K562 (cell line): ENCODE results near the gene HIVEP3. TPM values are rescaled to one million over a fixed set of nuclear protein-coding genes. Genes with fewer than 3 reads are reported as not detected.

Experiments used
- ATAC-seq: fragments of 200-7000 bp; cut with Tn5 transposase; 3 replicates; pipeline ENCODE4 v1.9.1; 2020; ENCODE audit warnings: moderate library complexity
- BruUV-seq: library from RNA; stranded (reverse); fragments of 400-500 nt; replicated peaks from 2 replicates; lab custom pipeline; 2021; lab: Mats Ljungman, UMichigan
- CTCF ChIA-PET: fragments of 300-600 bp; formaldehyde crosslinking; extraction: SDS; loops from one replicate; lab custom pipeline; 2021; ENCODE audit warnings: low intra/inter-chr PET ratio; lab: Yijun Ruan, JAX
- POLR2A ChIA-PET: fragments of 300-600, 350-650 bp; sonication (Branson Sonifier 250); formaldehyde crosslinking; extraction: SDS; loops from one replicate; lab custom pipeline; 2021; ENCODE audit warnings: antibody characterized with exemption, inconsistent platforms; lab: Yijun Ruan, JAX
- DNase-seq, 4 experiments: peaks; one replicate each; pipeline versions ENCODE4 v3.0.0 to v3.0.0-alpha.2; 2011 to 2018; ENCODE audit warnings: low spot score in 3 of 4, mixed read lengths in 3 of 4; ENCODE audit errors: extremely low read depth in 1 of 4
- FAIRE-seq: peaks from 2 replicates; lab custom pipeline; 2011; peaks lifted over from hg19 to GRCh38; lab: Jason Lieb, UNC
- H2AFZ ChIP-seq: 2 replicates; pipeline ENCODE4 v1.6.0; 2011; ENCODE audit warnings: low read depth, low read length, control low read depth, inconsistent platforms
- H3K27ac ChIP-seq: fragments of 200-600 bp; 3 replicates; pipeline ENCODE4 v1.8.0; 2011; ENCODE audit warnings: low read depth, mild to moderate bottlenecking, control low read depth, inconsistent platforms, low read length, moderate library complexity, mixed read lengths; ENCODE audit errors: extremely low read depth
- H3K27me3 ChIP-seq, 2 experiments: fragments of 300-600 bp in 1 of 2; 2 replicates in 1 of 2; 3 replicates in 1 of 2; pipeline versions ENCODE4 v1.6.0 to v1.8.0; 2011; ENCODE audit warnings: inconsistent platforms in 2 of 2, low read length in 2 of 2, mild to moderate bottlenecking in 1 of 2, mixed read lengths in 1 of 2, moderate library complexity in 1 of 2; ENCODE audit not compliant: control insufficient read depth in 2 of 2, insufficient read depth in 2 of 2
- H3K36me3 ChIP-seq: fragments of 300-600 bp; 3 replicates; pipeline ENCODE4 v1.8.0; 2011; ENCODE audit warnings: mild to moderate bottlenecking, low read length, inconsistent platforms; ENCODE audit not compliant: control insufficient read depth, insufficient read depth
- H3K4me1 ChIP-seq, 2 experiments: fragments of 200-600 bp in 1 of 2; replicated peaks in 1 of 2; 2 replicates in 1 of 2; 3 replicates in 1 of 2; pipeline versions ENCODE4 v1.5.1 to v1.8.0; 2011; ENCODE audit warnings: inconsistent platforms in 2 of 2, low read length in 2 of 2, mild to moderate bottlenecking in 1 of 2, mixed read lengths in 1 of 2, moderate library complexity in 1 of 2; ENCODE audit not compliant: control insufficient read depth in 2 of 2, insufficient read depth in 2 of 2
- H3K4me2 ChIP-seq: 2 replicates; pipeline ENCODE4 v1.6.1; 2011; ENCODE audit warnings: low read length, control low read depth, inconsistent platforms, mixed read lengths; ENCODE audit not compliant: insufficient read depth
- H3K4me3 ChIP-seq: fragments of 200-600 bp; sonication (generic), shearing (Covaris generic); 2 replicates; pipeline ENCODE4 v1.5.1; 2016; ENCODE audit warnings: control low read depth, inconsistent platforms
- H3K79me2 ChIP-seq: fragments of 200-600 bp; 3 replicates; pipeline ENCODE4 v1.8.0; 2011; ENCODE audit warnings: low read length, inconsistent platforms; ENCODE audit not compliant: control insufficient read depth, insufficient read depth
- H3K9ac ChIP-seq, 2 experiments: 2 replicates each; pipeline versions ENCODE4 v1.6.0 to v1.6.1; 2011; ENCODE audit warnings: low read depth in 2 of 2, low read length in 2 of 2, control low read depth in 1 of 2, inconsistent platforms in 1 of 2, mild to moderate bottlenecking in 1 of 2, mixed read lengths in 1 of 2; ENCODE audit not compliant: insufficient read depth in 1 of 2
- H3K9me1 ChIP-seq: one replicate; pipeline ENCODE4 v1.6.0; 2011; ENCODE audit warnings: inconsistent platforms, mild to moderate bottlenecking, low read length, moderate library complexity; ENCODE audit not compliant: control insufficient read depth, insufficient read depth
- H3K9me3 ChIP-seq: replicated peaks from 2 replicates; pipeline ENCODE4 v1.5.1; 2011; ENCODE audit warnings: low read depth, low read length, inconsistent platforms; ENCODE audit not compliant: control insufficient read depth, insufficient read depth
- H4K20me1 ChIP-seq: replicated peaks from 2 replicates; pipeline ENCODE4 v1.6.1; 2011; ENCODE audit warnings: low read length, inconsistent platforms, mixed read lengths; ENCODE audit not compliant: control insufficient read depth, insufficient read depth
- E2F6 ChIP-seq, 2 experiments: IDR thresholded peaks; 2 replicates each; pipeline ENCODE4 v1.6.1; 2011; ENCODE audit warnings: borderline replicate concordance in 1 of 2, control low read depth in 1 of 2, low read depth in 1 of 2, low read length in 1 of 2, mild to moderate bottlenecking in 1 of 2, mixed read lengths in 1 of 2, moderate library complexity in 1 of 2; ENCODE audit not compliant: insufficient read depth in 1 of 2, insufficient read length in 1 of 2, poor library complexity in 1 of 2, severe bottlenecking in 1 of 2; ENCODE audit errors: extremely low read depth in 1 of 2
- ERF ChIP-seq: fragments of 450-650 bp; formaldehyde crosslinking; IDR thresholded peaks from 2 replicates; pipeline ENCODE4 v1.4.0; 2020; ENCODE audit warnings: mild to moderate bottlenecking, mixed read lengths
- HOXB6 ChIP-seq: fragments of 250-450 bp; sonication (Bioruptor Pico); IDR thresholded peaks from 2 replicates; pipeline ENCODE4 v1.5.1; 2022; ENCODE audit warnings: mild to moderate bottlenecking, borderline replicate concordance
- KLF10 ChIP-seq: fragments of 250-450 bp; sonication (Bioruptor Pico); IDR thresholded peaks from 2 replicates; pipeline ENCODE4 v1.6.1; 2021; ENCODE audit warnings: matching md5 sums
- MEF2A ChIP-seq: IDR thresholded peaks from 2 replicates; pipeline ENCODE4 v1.6.1; 2011; ENCODE audit warnings: low read depth, mild to moderate bottlenecking, low read length, moderate library complexity; ENCODE audit not compliant: control insufficient read depth
- RCOR1 ChIP-seq, 2 experiments: IDR thresholded peaks; 2 replicates each; pipeline ENCODE4 v1.6.1; 2012; ENCODE audit warnings: low read depth in 2 of 2, low read length in 2 of 2, borderline replicate concordance in 1 of 2, improper control_type of control experiment in 1 of 2
- SMARCE1 ChIP-seq: fragments of 450-650 bp; IDR thresholded peaks from 2 replicates; pipeline ENCODE4 v1.7.1; 2016; ENCODE audit warnings: mild to moderate bottlenecking
- TEAD2 ChIP-seq: fragments of 450-650 bp; IDR thresholded peaks from 2 replicates; pipeline ENCODE4 v1.6.1; 2016; ENCODE audit warnings: missing genetic modification characterization, control low read depth, missing compliant biosample characterization
- THRAP3 ChIP-seq: fragments of 450-650 bp; IDR thresholded peaks from 2 replicates; pipeline ENCODE4 v1.6.1; 2016; ENCODE audit warnings: mild to moderate bottlenecking, inconsistent platforms, borderline replicate concordance
- U2AF1 ChIP-seq: fragments of 200-400 bp; formaldehyde crosslinking; optimal IDR thresholded peaks from 2 replicates; pipeline ENCODE3; 2017; ENCODE audit warnings: mild to moderate bottlenecking, low read depth, low read length, moderate library complexity
- ZNF143 ChIP-seq: sonication (generic); formaldehyde crosslinking; IDR thresholded peaks from 2 replicates; pipeline ENCODE4 v1.9.0; 2022; ENCODE audit warnings: mild to moderate bottlenecking, missing genetic modification reagents
- ZNF311 ChIP-seq: fragments of 250-450 bp; sonication (Bioruptor Pico); IDR thresholded peaks from 2 replicates; pipeline ENCODE4 v1.4.0; 2020; ENCODE audit warnings: mild to moderate bottlenecking, moderate library complexity
- ZNF384 ChIP-seq: IDR thresholded peaks from 2 replicates; pipeline ENCODE4 v1.6.1; 2012; ENCODE audit warnings: low read depth, low read length, improper control_type of control experiment
- ZSCAN32 ChIP-seq: fragments of 450-650 bp; formaldehyde crosslinking; IDR thresholded peaks from 2 replicates; pipeline ENCODE4 v1.4.0; 2020; ENCODE audit warnings: mild to moderate bottlenecking, moderate library complexity
- WGBS: fragments of 100-300 bp; shearing (Covaris generic); methylation state at CpG from one replicate; pipeline ENCODE4 v1.1.6; 2016; ENCODE audit warnings: low coverage, mixed read lengths; ENCODE audit not compliant: insufficient coverage; ENCODE audit errors: missing lambda C conversion rate; 5-methylcytosine and 5-hydroxymethylcytosine counted together
- in situ Hi-C: fragments of 300-500 bp; cut with MboI; formaldehyde crosslinking; loops from 4 replicates; pipeline ENCODE4 v1.15.0; 2018; ENCODE audit warnings: inconsistent platforms, mixed read lengths
- intact Hi-C: fragments of 100-400 bp; cut with micrococcal nuclease; formaldehyde crosslinking; loops from 2 replicates; pipeline ENCODE4 v1.14.2; 2022
- polyA plus RNA-seq, 8 experiments: library from polyadenylated mRNA; depleted of rRNA in 4 of 8; stranded (reverse) in 5 of 8; unstranded in 3 of 8; fragments of >200 nt; fragmentation: Nextera tagmentation in 2 of 8; fragmentation: Illumina TruSeq in 1 of 8; extraction: Ambion mirVana in 2 of 8; extraction: Trizol in 1 of 8; gene quantifications; 2 replicates each; pipeline versions ENCODE4 v1.2.1 to v1.2.3, GENCODE V29; 2011 to 2014; ENCODE audit warnings: inconsistent platforms in 1 of 8, missing spikeins in 1 of 8
- total RNA-seq, 7 experiments: library from RNA; depleted of rRNA in 6 of 7; stranded (reverse); fragments of >200 nt in 6 of 7; fragmentation: Illumina TruSeq in 2 of 7; extraction: Trizol in 2 of 7; gene quantifications; 2 replicates each; pipeline versions ENCODE4 v1.2.1 to v1.2.3, GENCODE V29; 2011 to 2021; ENCODE audit warnings: low replicate concordance in 1 of 7
- TF ChIP-seq, protein P1 (sequence below), 2 experiments: fragments of 450-650 bp in 1 of 2; sonication (generic) in 1 of 2; formaldehyde crosslinking in 1 of 2; IDR thresholded peaks in 1 of 2; conservative IDR thresholded peaks in 1 of 2; 2 replicates each; pipeline versions ENCODE4 v1.6.1 to v1.8.1; 2016 to 2023; ENCODE audit warnings: mild to moderate bottlenecking in 2 of 2, moderate library complexity in 2 of 2, inconsistent platforms in 1 of 2, missing genetic modification reagents in 1 of 2

Gene HIVEP3
- total and polyA plus RNA-seq, 9 of the 15 experiments (the other 6 are each of a cell fraction or from before 2014, with no cell fraction given), result 0.09 to 0.58 (median 0.34) TPM; not detected in 1

- DNase-seq (no peak), ATAC-seq (no peak), FAIRE-seq (no peak)
- Histone ChIP-seq H3K4me2 (no peak overlapping the region), H3K4me3 (no peak overlapping the region), H3K79me2 (no peaks in the 10 kb centered on the region), H3K9me3 (no peaks in the 10 kb centered on the region), H2AFZ (no peak overlapping the region), H3K36me3 (no peaks in the 10 kb centered on the region), H4K20me1 (no peaks in the 10 kb centered on the region), H3K9me1 (no peaks in the 10 kb centered on the region), H3K27ac (no peak overlapping the region), H3K27me3 (peaks cover 21 to 35% of the 10 kb centered on the region in 2 experiments), H3K4me1 (no peaks in the 10 kb centered on the region; a peak in 1 of 5 replicates), H3K9ac (no peak overlapping the region)
- ChIA-PET CTCF (no interaction called here), POLR2A (no interaction called here)
- intact Hi-C loops (no loop called here), in situ Hi-C loops (no loop called here)
- WGBS, result 7% methylated on average over 7 of the region's 7 CpGs
- BruUV-seq, result no TSS peak
- no peak for TF ChIP-seq E2F6 (IDR thresholded peaks at IDR 0.05; ENCODE audit: borderline replicate concordance in 1 of 2, extremely low read depth in 1 of 2, insufficient read depth in 1 of 2, insufficient read length in 1 of 2, low read depth in 1 of 2, low read length in 1 of 2, poor library complexity in 1 of 2, severe bottlenecking in 1 of 2)
- no peak for TF ChIP-seq TEAD2
- TF ChIP-seq SMARCE1, result no peak
- TF ChIP-seq ERF, result no peak
- no peak for TF ChIP-seq ZNF384
- TF ChIP-seq, protein P1, sequence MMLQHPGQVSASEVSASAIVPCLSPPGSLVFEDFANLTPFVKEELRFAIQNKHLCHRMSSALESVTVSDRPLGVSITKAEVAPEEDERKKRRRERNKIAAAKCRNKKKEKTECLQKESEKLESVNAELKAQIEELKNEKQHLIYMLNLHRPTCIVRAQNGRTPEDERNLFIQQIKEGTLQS (IDR thresholded peaks at IDR 0.05), result no peak
- TF ChIP-seq, protein P1 (CRISPR knock-in tag; conservative IDR thresholded peaks at IDR 0.05), result no peak
- no peak for TF ChIP-seq ZNF143 (CRISPR knock-in tag)
- TF ChIP-seq MEF2A, result no peak
- no peak for TF ChIP-seq HOXB6 (CRISPR knock-in tag)
- no peak for TF ChIP-seq ZSCAN32 (CRISPR knock-in tag)
- TF ChIP-seq THRAP3, result no peak
- no peak for TF ChIP-seq KLF10 (CRISPR knock-in tag)
- no peak for TF ChIP-seq U2AF1
- TF ChIP-seq ZNF311 (CRISPR knock-in tag), result no peak
- TF ChIP-seq RCOR1 (IDR thresholded peaks at IDR 0.05; ENCODE audit: borderline replicate concordance in 1 of 2, low read depth in 2 of 2, low read length in 2 of 2), result no peak
Measured at GRCh38 chr1:41689558-41689981, 229.2 kb downstream of the HIVEP3 start.
